Thyroid gland (tissue), 4 donors: ENCODE results near the gene RARB. TPM values are rescaled to one million over a fixed set of nuclear protein-coding genes. Genes with fewer than 3 reads are reported as not detected.

Experiments used
- DNase-seq, 2 donors: peaks; one replicate each; pipeline ENCODE4 v3.0.0-alpha.2; 2019
- H3K27ac ChIP-seq, 3 donors: fragments of 200-600 bp; sonication (generic); 1 replicate in 2 of 3; 2 replicates in 1 of 3; pipeline ENCODE4 v1.5.1; 2016 to 2019; ENCODE audit warnings: mild to moderate bottlenecking in 1 of 3, moderate library complexity in 1 of 3
- H3K27me3 ChIP-seq: fragments of 200-600 bp; sonication (generic); one replicate; pipeline ENCODE4 v1.5.1; 2019
- H3K36me3 ChIP-seq, 2 donors: fragments of 200-600 bp; sonication (generic); one replicate each; pipeline ENCODE4 v1.5.1; 2016 to 2019
- H3K4me1 ChIP-seq, 2 donors: fragments of 200-600 bp; sonication (generic); one replicate each; pipeline ENCODE4 v1.5.1; 2017 to 2019
- H3K4me3 ChIP-seq, 3 donors: fragments of 200-600 bp; sonication (generic); replicated peaks in 1 of 3; 1 replicate in 2 of 3; 2 replicates in 1 of 3; pipeline ENCODE4 v1.5.1; 2016; ENCODE audit warnings: mild to moderate bottlenecking in 1 of 3
- H3K9me3 ChIP-seq: fragments of 200-600 bp; sonication (generic); one replicate; pipeline ENCODE4 v1.5.1; 2017
- POLR2A ChIP-seq, 2 donors: fragments of 450-650 bp; IDR thresholded peaks; one replicate each; pipeline ENCODE4 v1.6.1; 2017; ENCODE audit warnings: antibody characterized with exemption in 2 of 2, mild to moderate bottlenecking in 2 of 2, moderate library complexity in 1 of 2
- WGBS, 2 donors: methylation state at CpG; one replicate each; pipeline ENCODE4 v1.1.5; 2017; 5-methylcytosine and 5-hydroxymethylcytosine counted together
- intact Hi-C: fragments of 100-400 bp; cut with DNase I; formaldehyde crosslinking; loops from one replicate; pipeline ENCODE4 v1.15.1; 2023
- total RNA-seq, 4 donors: library from RNA; depleted of rRNA; stranded (reverse); fragments of >200 nt; gene quantifications; one replicate each; pipeline ENCODE4 v1.2.3, GENCODE V29; 2016
- TF ChIP-seq, protein P1 (sequence below), 6 experiments: fragments of 200-600 bp in 3 of 6; fragments of 450-650 bp in 3 of 6; sonication (generic) in 3 of 6; IDR thresholded peaks; one replicate each; pipeline ENCODE4 v1.5.1; 2016 to 2019; ENCODE audit warnings: antibody characterized with exemption in 6 of 6, mild to moderate bottlenecking in 2 of 6, inconsistent platforms in 1 of 6, moderate library complexity in 1 of 6

RARB gene
- total RNA-seq, 4 donors from 2014 or later, result 13.6 to 31.5 (median 20.5) TPM

DNA sequence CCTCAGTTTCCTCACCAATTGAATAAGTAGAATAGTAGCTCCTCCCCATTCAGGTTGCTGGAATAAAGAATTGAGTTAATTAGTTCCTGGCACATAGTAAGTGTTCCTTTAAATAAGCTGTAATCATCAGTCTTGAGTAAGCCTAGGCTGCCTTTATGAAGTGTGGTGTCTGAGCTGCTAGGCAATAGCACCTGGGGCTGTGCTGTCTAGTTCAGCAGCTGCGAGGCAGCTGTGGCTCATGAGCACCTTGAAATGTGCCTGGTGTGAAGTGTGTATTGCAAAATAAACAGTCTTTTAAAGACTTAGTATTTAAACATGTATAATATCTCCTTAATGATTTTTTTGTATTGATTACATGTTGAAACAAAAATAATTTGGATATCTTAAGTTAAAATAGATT, 159.0 kb downstream of the RARB start:
- H3K27me3 ChIP-seq, result no peaks in the 10 kb centered on the region
- no peaks in the 10 kb centered on the region for H3K9me3 ChIP-seq
- H3K27ac ChIP-seq, result no peak overlapping the region
- H3K4me3 ChIP-seq, result no peak overlapping the region
- DNase-seq, result no peak
- WGBS, 2 donors, result 85 to 90% methylated on average over 1 of the region's 1 CpG
- no peak for TF ChIP-seq POLR2A (IDR thresholded peaks at IDR 0.05)
- TF ChIP-seq, protein P1, sequence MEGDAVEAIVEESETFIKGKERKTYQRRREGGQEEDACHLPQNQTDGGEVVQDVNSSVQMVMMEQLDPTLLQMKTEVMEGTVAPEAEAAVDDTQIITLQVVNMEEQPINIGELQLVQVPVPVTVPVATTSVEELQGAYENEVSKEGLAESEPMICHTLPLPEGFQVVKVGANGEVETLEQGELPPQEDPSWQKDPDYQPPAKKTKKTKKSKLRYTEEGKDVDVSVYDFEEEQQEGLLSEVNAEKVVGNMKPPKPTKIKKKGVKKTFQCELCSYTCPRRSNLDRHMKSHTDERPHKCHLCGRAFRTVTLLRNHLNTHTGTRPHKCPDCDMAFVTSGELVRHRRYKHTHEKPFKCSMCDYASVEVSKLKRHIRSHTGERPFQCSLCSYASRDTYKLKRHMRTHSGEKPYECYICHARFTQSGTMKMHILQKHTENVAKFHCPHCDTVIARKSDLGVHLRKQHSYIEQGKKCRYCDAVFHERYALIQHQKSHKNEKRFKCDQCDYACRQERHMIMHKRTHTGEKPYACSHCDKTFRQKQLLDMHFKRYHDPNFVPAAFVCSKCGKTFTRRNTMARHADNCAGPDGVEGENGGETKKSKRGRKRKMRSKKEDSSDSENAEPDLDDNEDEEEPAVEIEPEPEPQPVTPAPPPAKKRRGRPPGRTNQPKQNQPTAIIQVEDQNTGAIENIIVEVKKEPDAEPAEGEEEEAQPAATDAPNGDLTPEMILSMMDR (IDR thresholded peaks at IDR 0.05), result no peak
- peaks cover 1% of the 10 kb centered on the region in 2 donors for H3K4me1 ChIP-seq
- no peaks in the 10 kb centered on the region for H3K36me3 ChIP-seq
- intact Hi-C loops, result loop anchor here (10.0 kb wide), 1 partner anchor 562 kb away; no protein-coding TSS in a partner anchor

DNA sequence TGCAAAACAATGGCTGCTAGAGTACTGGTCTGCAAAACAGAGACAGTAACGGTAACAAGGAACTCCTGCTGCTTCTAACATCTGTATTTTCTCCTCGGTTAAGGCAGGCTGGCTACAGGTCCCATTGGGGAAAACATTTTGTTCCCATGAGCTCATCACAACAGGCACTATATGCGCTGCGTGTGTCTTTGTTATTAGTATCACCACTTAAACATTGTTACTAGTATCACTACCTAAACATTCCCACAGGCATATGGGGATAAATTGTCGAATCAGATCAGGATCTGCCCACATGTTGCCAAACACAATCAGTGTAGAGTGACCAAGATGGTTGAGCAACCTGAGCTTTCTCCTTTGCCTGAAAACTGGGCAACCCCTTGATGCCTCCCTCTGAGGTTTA, 159.5 kb downstream of the RARB start:
- Histone ChIP-seq H3K4me1 (peaks cover 6% of the 10 kb centered on the region in 2 donors), H3K4me3 (no peak overlapping the region), H3K27me3 (no peaks in the 10 kb centered on the region), H3K9me3 (no peaks in the 10 kb centered on the region), H3K36me3 (no peaks in the 10 kb centered on the region), H3K27ac (no peak overlapping the region)
- no peak for DNase-seq
- TF ChIP-seq, protein P1 (IDR thresholded peaks at IDR 0.05), result no peak
- TF ChIP-seq POLR2A (IDR thresholded peaks at IDR 0.05), result no peak
- 79 to 87% methylated on average over 5 of the region's 5 CpGs for WGBS, 2 donors
- intact Hi-C loops, result loop anchor here (10.0 kb wide), 1 partner anchor 563 kb away; no protein-coding TSS in a partner anchor

DNA sequence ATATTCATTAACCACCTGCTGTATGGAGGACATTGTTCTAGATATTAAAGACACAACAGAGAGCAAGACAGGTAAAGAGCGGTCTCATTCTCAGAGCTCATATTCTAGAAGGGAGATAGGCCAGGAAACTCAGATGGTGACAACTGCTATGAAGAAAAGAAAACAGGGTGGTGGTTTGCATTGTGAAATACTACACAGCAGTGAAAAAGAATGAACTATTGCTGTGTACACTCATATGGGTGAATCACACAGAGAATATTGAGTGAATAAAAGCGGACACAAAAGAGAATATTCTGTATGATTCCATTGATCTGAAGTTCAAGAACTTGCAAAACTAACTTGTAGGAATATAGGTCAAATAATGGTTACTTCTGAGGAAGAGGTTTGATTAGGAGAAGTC, 159.9 kb downstream of the RARB start:
- peaks cover 10% of the 10 kb centered on the region in 2 donors for H3K4me1 ChIP-seq
- H3K36me3 ChIP-seq, result no peaks in the 10 kb centered on the region
- WGBS, 2 donors, result 91 to 97% methylated on average over 2 of the region's 2 CpGs
- no peak overlapping the region for H3K27ac ChIP-seq
- TF ChIP-seq POLR2A (IDR thresholded peaks at IDR 0.05), result no peak
- TF ChIP-seq, protein P1 (IDR thresholded peaks at IDR 0.05), result no peak
- no peaks in the 10 kb centered on the region for H3K27me3 ChIP-seq
- DNase-seq, result no peak
- intact Hi-C loops, result loop anchor here (10.0 kb wide), 1 partner anchor 563 kb away; no protein-coding TSS in a partner anchor
- H3K9me3 ChIP-seq, result no peaks in the 10 kb centered on the region
- no peak overlapping the region for H3K4me3 ChIP-seq

DNA sequence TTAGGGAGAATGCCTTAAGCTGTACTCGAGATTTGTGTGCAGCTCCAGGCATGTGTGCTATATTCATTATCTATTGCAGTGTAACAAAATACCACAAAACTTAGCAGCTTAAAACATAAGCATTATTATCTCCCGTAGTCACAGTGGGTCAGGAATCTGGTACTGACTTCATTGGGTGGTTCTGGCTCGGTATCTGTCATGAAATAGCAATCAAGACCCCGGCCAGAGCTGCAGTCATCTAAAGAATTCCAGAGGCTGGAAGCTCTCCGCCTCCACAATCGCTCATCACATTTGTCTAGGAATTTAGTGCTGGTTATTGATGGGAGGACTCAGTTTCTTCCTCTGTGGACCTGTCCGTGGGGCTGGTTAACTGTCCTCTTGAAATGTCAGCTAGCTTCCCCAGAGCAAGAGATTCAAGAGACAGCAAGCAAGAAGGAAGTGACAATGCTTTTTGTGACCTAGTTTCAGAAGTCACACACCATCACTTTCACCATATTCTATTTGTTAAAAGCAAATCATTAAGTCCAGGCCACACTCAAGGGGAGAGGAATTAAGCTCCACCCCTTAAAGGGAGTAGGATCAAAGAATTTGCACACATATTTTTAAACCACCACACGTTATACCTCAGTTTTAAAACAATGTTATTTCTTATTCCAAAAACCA, 160.5 kb downstream of the RARB start:
- no peak for TF ChIP-seq POLR2A (IDR thresholded peaks at IDR 0.05)
- TF ChIP-seq, protein P1 (IDR thresholded peaks at IDR 0.05), result no peak
- 94% methylated on average over 8 of the region's 8 CpGs for WGBS, 2 donors
- no peak for DNase-seq
- no peak overlapping the region for H3K27ac ChIP-seq
- H3K4me1 ChIP-seq, result peaks cover 16% of the 10 kb centered on the region in 2 donors
- no peak overlapping the region for H3K4me3 ChIP-seq
- H3K27me3 ChIP-seq, result no peaks in the 10 kb centered on the region
- H3K36me3 ChIP-seq, result no peaks in the 10 kb centered on the region
- intact Hi-C loops, result loop anchor here (10.0 kb wide), 1 partner anchor 564 kb away; no protein-coding TSS in a partner anchor
- H3K9me3 ChIP-seq, result no peaks in the 10 kb centered on the region

DNA sequence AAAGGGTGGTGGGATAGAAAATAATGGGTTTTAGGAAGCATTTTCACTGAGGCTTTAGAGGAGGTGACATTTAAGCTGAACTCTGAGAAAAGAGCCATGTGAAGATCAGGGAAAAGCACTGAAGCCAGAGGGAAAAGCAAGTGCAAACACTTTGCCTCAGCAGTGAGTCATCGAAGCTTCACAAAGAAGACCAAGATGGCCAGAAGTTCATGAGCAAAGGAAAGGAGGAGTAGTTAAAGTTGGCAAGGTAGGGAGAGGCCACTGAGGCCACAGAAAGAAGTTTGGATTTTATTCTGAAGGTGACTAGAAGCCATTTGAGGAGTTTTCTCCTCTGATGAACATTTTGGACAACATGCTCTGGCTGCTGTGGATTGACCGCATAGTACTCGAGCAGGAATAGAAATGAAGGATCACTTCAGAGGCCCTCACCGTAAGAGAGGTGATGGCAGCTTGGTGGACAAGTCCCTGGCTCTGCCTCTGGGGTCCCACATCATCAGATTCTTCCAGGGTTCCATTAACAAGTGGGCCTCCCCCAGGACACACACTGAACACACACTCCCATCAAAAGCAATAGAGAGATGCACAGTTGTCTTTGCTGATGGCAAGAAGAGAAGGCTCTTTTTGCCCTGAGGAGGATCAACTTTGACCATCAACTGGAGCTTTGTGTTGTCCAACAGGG, 161.2 kb downstream of the RARB start:
- WGBS, 2 donors, result 93 to 94% methylated on average over 4 of the region's 4 CpGs

More for the DNA sequence above, 161.2 kb downstream of the RARB start:
- Histone ChIP-seq H3K4me3 (no peak overlapping the region), H3K27ac (no peak overlapping the region), H3K4me1 (peaks cover 21 to 23% of the 10 kb centered on the region in 2 donors), H3K9me3 (no peaks in the 10 kb centered on the region), H3K27me3 (no peaks in the 10 kb centered on the region), H3K36me3 (no peaks in the 10 kb centered on the region)
- no peak for TF ChIP-seq POLR2A (IDR thresholded peaks at IDR 0.05)
- TF ChIP-seq, protein P1 (IDR thresholded peaks at IDR 0.05), result no peak
- DNase-seq, result no peak
- intact Hi-C loops, result loop anchor here (10.0 kb wide), 1 partner anchor 564 kb away; no protein-coding TSS in a partner anchor
